Activated naive CD8-positive, alpha-beta T cell treated with anti-CD3 and anti-CD28 coated beads, Interleukin-2, amount 10 ng/mL, durations not matched to agents 7 days and 5 days (primary cell): ENCODE results near the gene HASPIN. TPM values are rescaled to one million over a fixed set of nuclear protein-coding genes. Genes with fewer than 3 reads are reported as not detected.
A peak's percentile ranks its signal among the peaks of the same experiment; 100 is the strongest.

Experiments
- ATAC-seq: fragments of 150-1000 bp; cut with Tn5 transposase; one replicate; pipeline ENCODE4 v1.10.0; 2021; ENCODE audit warnings: low read depth, moderate library complexity
- POLR2A ChIA-PET: fragments of 350-600 bp; sonication (Branson Sonifier 250); formaldehyde crosslinking; loops from one replicate; lab custom pipeline; 2021; ENCODE audit warnings: antibody characterized with exemption; lab: Charles Lee
- DNase-seq: peaks from one replicate; pipeline ENCODE4 v3.0.0; 2021
- H3K27ac Mint-ChIP-seq: one replicate; pipeline ENCODE4 v1.8.0; 2022; ENCODE audit warnings: mild to moderate bottlenecking, mixed read lengths
- H3K27me3 Mint-ChIP-seq: one replicate; pipeline ENCODE4 v1.8.0; 2022; ENCODE audit warnings: mild to moderate bottlenecking, moderate library complexity, mixed read lengths
- H3K36me3 Mint-ChIP-seq: one replicate; pipeline ENCODE4 v1.8.0; 2021; ENCODE audit warnings: mild to moderate bottlenecking, mixed read lengths
- H3K4me1 Mint-ChIP-seq: one replicate; pipeline ENCODE4 v1.8.0; 2021; ENCODE audit warnings: mixed read lengths
- H3K4me3 Mint-ChIP-seq: one replicate; pipeline ENCODE4 v1.8.0; 2022; ENCODE audit warnings: mild to moderate bottlenecking, moderate library complexity, mixed read lengths
- H3K9me3 Mint-ChIP-seq: one replicate; pipeline ENCODE4 v1.8.0; 2021; ENCODE audit warnings: mixed read lengths
- total RNA-seq, 2 experiments: library from RNA; stranded (reverse); gene quantifications; one replicate each; pipeline ENCODE4 v1.2.3, GENCODE V29; 2021

The HASPIN gene
- total RNA-seq, 2 experiments from 2014 or later = 17.5 to 21.4 TPM

DNA sequence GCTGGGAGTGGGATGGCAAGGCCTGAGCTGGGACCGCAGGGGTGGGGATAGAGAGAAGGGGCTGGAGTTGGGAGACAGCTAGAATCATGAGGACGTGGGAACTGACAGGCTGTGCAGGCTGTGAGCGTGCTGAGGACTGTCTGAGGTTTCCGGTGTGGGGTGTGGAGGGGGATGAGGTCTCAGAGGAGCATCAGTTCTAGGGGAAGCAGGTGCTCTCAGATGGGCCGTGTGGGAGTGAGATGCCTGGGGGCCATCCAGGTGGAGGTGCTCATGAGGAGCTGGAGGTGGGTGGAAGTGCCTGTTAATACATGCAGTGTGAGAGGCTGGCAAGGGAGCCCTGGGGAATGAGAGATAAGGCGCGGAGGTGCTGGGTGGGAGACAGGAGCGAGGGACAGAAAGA lies 27.2 kb downstream of the HASPIN start:
- Mint-ChIP-seq H3K27me3 (peaks cover 19% of the 10 kb centered on the region), H3K4me3 (peak overlapping the region; percentile 79), H3K36me3 (no peaks in the 10 kb centered on the region), H3K4me1 (peaks cover 23% of the 10 kb centered on the region), H3K27ac (peak overlapping the region; percentile 83), H3K9me3 (no peaks in the 10 kb centered on the region)
- peak; percentile 71 for DNase-seq
- POLR2A ChIA-PET = interaction anchor here (0.7 to 3.0 kb wide), 7 partner anchors 10 to 95 kb away, joined by 3 to 17 read pairs (median 3); partner anchors contain the start of gene NCBP3
- ATAC-seq = peak; percentile 82

DNA sequence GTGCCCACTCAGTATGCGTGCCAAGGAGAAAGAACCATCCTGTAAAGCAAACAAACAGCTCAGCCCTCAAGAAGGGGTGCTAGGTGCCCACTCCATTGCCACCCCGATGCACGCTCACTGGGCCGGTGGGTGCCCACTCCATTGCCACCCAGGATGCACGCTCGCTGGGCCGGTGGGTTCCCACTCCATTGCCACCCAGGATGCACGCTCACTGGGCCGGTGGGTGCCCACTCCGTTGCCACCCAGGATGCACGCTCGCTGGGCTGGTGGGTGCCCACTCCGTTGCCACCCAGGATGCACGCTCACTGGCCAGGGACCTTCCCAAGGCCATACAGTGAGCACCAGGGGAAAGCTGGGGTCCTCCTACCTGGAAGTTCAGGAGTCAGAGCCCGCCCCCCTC lies 28.1 kb downstream of the HASPIN start:
- Mint-ChIP-seq H3K36me3 (no peaks in the 10 kb centered on the region), H3K4me3 (no peak overlapping the region), H3K9me3 (no peaks in the 10 kb centered on the region), H3K4me1 (peaks cover 23% of the 10 kb centered on the region), H3K27ac (no peak overlapping the region), H3K27me3 (peaks cover 18% of the 10 kb centered on the region)
- DNase-seq = no peak
- ATAC-seq = no peak
- POLR2A ChIA-PET = interaction anchor here (0.7 to 3.0 kb wide), 7 partner anchors 11 to 94 kb away, joined by 3 to 17 read pairs (median 4); partner anchors contain the start of gene NCBP3

DNA sequence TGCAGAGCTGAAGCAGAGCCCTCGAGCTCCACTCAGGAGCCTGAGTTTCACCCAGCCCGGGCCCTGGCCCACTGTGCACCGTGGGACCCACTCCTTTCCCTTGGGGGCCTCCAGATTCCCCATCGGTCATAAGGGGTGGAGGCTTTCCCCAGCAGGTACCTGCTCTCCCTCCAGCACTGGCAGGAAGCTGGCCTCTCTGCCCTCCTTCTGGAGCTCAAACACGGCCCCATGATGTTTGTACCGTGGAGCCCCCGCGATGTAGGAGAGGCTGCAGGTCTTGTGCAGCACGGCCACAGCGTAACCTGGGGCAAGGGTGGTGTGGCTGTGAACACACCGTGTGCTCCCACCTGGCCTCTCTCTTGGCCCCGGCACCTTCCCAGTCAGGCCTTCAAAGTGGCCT lies 29.9 kb downstream of the HASPIN start:
- H3K27ac Mint-ChIP-seq = no peak overlapping the region
- H3K36me3 Mint-ChIP-seq = no peaks in the 10 kb centered on the region
- peaks cover 23% of the 10 kb centered on the region for H3K4me1 Mint-ChIP-seq
- POLR2A ChIA-PET = interaction anchor here (0.8 kb wide), 1 partner anchor 14 kb away, joined by 3 read pairs; no protein-coding TSS in a partner anchor
- DNase-seq (no peak), ATAC-seq (no peak)
- H3K27me3 Mint-ChIP-seq = peaks cover 17% of the 10 kb centered on the region
- H3K9me3 Mint-ChIP-seq = no peaks in the 10 kb centered on the region
- H3K4me3 Mint-ChIP-seq = no peak overlapping the region

DNA sequence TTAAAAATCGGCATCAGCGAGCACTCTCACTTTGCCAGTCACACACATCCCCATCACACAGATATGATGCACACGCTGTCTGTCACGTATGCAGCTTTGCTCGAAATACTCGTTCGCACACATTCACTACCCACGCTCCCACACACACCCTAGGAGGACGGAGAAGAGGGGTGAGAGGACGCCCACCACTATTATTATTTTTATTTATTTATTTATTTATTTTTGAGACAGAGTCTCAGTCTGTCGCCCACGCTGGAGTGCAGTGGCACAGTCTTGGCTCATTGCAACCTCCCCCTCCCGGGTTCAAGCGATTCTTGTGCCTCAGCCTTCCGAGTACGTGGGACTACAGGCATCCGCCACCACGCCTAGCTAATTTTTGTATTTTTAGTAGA lies 30.4 kb downstream of the HASPIN start:
- no peaks in the 10 kb centered on the region for H3K36me3 Mint-ChIP-seq
- DNase-seq (no peak), ATAC-seq (no peak)
- POLR2A ChIA-PET = interaction anchor here (1.6 kb wide), 1 partner anchor 16 kb away, joined by 3 read pairs; no protein-coding TSS in a partner anchor
- no peak overlapping the region for H3K4me3 Mint-ChIP-seq
- peaks cover 19% of the 10 kb centered on the region for H3K4me1 Mint-ChIP-seq
- H3K27me3 Mint-ChIP-seq = peaks cover 14% of the 10 kb centered on the region
- no peak overlapping the region for H3K27ac Mint-ChIP-seq
- H3K9me3 Mint-ChIP-seq = no peaks in the 10 kb centered on the region

GRCh38 chr17:3754458-3755334 lies 31.0 kb downstream of the HASPIN start:
- peak; percentile 85 for ATAC-seq
- peaks cover 11% of the 10 kb centered on the region for H3K27me3 Mint-ChIP-seq
- no peak overlapping the region for H3K27ac Mint-ChIP-seq
- POLR2A ChIA-PET = interaction anchor here (1.6 kb wide), 1 partner anchor 15 kb away, joined by 3 read pairs; no protein-coding TSS in a partner anchor
- peaks cover 1% of the 10 kb centered on the region for H3K9me3 Mint-ChIP-seq
- peaks cover 19% of the 10 kb centered on the region for H3K4me1 Mint-ChIP-seq
- H3K4me3 Mint-ChIP-seq = no peak overlapping the region
- H3K36me3 Mint-ChIP-seq = peaks cover 2% of the 10 kb centered on the region
- peak; percentile 77 for DNase-seq

GRCh38 chr17:3755335-3756030 lies 31.8 kb downstream of the HASPIN start:
- H3K27me3 Mint-ChIP-seq = peaks cover 8% of the 10 kb centered on the region
- POLR2A ChIA-PET = interaction anchor here (1.0 to 1.6 kb wide), 2 partner anchors 14 to 16 kb away, joined by 3 to 5 read pairs; no protein-coding TSS in a partner anchor
- peak overlapping the region; percentile 22 for H3K4me3 Mint-ChIP-seq
- H3K27ac Mint-ChIP-seq = peak overlapping the region; percentile 58
- H3K36me3 Mint-ChIP-seq = peaks cover 7% of the 10 kb centered on the region
- no peak for DNase-seq
- peaks cover 6% of the 10 kb centered on the region for H3K9me3 Mint-ChIP-seq
- H3K4me1 Mint-ChIP-seq = peaks cover 13% of the 10 kb centered on the region
- no peak for ATAC-seq

DNA sequence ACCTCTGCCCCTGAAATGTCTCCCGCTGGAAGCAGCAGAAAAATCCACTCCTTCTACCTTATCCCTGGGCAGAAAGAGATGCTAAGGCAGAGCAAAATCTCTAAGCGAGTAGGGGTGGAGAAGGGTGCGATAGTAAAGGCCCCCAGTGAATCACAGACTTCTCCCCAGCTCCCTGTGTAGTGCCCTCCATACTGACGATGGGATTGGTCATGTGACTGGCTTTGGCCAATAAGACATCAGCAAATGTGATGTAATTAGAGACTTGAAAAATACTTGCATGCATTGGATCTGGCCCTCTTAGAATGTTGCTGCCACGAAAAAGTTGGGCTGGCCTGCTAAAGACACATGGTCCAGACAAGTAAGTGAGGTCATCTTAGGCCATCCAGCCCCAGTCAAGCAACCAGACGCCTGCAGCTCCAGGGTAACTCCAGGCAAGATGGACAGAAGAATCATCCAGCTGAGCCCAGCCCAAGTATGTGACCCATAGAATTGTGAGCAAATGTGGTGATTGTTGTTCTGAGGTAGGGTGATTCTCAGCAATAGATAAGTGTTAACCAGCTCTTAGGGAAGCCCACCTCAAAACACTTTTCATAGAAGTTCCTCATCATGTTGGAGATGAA lies 36.0 kb downstream of the HASPIN start:
- H3K36me3 Mint-ChIP-seq = peaks cover 10% of the 10 kb centered on the region
- peaks cover 10% of the 10 kb centered on the region for H3K9me3 Mint-ChIP-seq
- peak overlapping the region; percentile 44 for H3K27ac Mint-ChIP-seq
- peaks cover 22% of the 10 kb centered on the region for H3K4me1 Mint-ChIP-seq
- no peak overlapping the region for H3K4me3 Mint-ChIP-seq
- peaks cover 5% of the 10 kb centered on the region for H3K27me3 Mint-ChIP-seq
- no peak for DNase-seq
- POLR2A ChIA-PET = interaction anchor here (0.5 kb wide), 1 partner anchor 923 kb away, joined by 4 read pairs; no protein-coding TSS in a partner anchor
- no peak for ATAC-seq

GRCh38 chr17:3761036-3761917 lies 37.6 kb downstream of the HASPIN start:
- H3K4me3 Mint-ChIP-seq = no peak overlapping the region
- H3K9me3 Mint-ChIP-seq = peaks cover 10% of the 10 kb centered on the region
- DNase-seq = no peak
- ATAC-seq = no peak
- POLR2A ChIA-PET = interaction anchor here (1.0 kb wide), 1 partner anchor 25 kb away, joined by 6 read pairs; no protein-coding TSS in a partner anchor
- peaks cover 34% of the 10 kb centered on the region for H3K4me1 Mint-ChIP-seq
- no peak overlapping the region for H3K27ac Mint-ChIP-seq
- H3K36me3 Mint-ChIP-seq = peaks cover 10% of the 10 kb centered on the region
- H3K27me3 Mint-ChIP-seq = peaks cover 5% of the 10 kb centered on the region

DNA sequence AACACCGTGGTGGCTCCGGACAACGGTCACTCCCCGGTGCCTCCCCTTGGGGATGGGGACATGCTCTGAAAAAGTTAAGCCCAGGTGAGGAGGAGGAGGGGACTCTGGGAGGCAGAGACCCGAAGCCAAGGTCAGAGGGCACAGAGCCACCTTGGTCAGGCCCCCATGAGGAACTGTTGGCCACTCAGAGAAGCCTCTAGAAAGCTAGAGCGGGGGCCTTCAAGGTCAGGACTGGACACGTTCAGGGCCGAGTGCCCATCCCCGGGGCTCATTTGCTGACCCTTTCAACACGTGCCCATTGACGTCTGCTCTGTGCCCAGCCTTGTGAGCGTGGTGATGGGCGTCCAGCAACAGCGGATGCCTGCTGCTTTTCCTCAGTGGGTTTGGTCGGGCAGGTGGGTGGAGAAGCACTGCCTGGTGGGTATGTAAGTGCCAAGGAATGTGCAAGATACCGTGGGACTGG lies 38.2 kb downstream of the HASPIN start:
- Mint-ChIP-seq H3K9me3 (peaks cover 11% of the 10 kb centered on the region), H3K36me3 (peaks cover 13% of the 10 kb centered on the region), H3K4me1 (peaks cover 39% of the 10 kb centered on the region), H3K4me3 (no peak overlapping the region), H3K27ac (no peak overlapping the region), H3K27me3 (peaks cover 5% of the 10 kb centered on the region)
- DNase-seq (no peak), ATAC-seq (no peak)
- POLR2A ChIA-PET = interaction anchor here (0.7 to 1.8 kb wide), 2 partner anchors 11 to 24 kb away, joined by 4 to 17 read pairs; no protein-coding TSS in a partner anchor

- H3K27me3 Mint-ChIP-seq = peaks cover 7% of the 10 kb centered on the region
- peaks cover 45% of the 10 kb centered on the region for H3K4me1 Mint-ChIP-seq
- H3K27ac Mint-ChIP-seq = peak overlapping the region; percentile 96
- H3K4me3 Mint-ChIP-seq = peak overlapping the region; percentile 79
- POLR2A ChIA-PET = interaction anchor here (0.6 to 1.8 kb wide), 4 partner anchors 12 to 405 kb away, joined by 3 to 17 read pairs (median 4); no protein-coding TSS in a partner anchor
- no peak for DNase-seq
- H3K36me3 Mint-ChIP-seq = peaks cover 13% of the 10 kb centered on the region
- ATAC-seq = peak; percentile 56
- peaks cover 11% of the 10 kb centered on the region for H3K9me3 Mint-ChIP-seq
Observed at GRCh38 chr17:3762922-3763776, 39.4 kb downstream of the HASPIN start.

DNA sequence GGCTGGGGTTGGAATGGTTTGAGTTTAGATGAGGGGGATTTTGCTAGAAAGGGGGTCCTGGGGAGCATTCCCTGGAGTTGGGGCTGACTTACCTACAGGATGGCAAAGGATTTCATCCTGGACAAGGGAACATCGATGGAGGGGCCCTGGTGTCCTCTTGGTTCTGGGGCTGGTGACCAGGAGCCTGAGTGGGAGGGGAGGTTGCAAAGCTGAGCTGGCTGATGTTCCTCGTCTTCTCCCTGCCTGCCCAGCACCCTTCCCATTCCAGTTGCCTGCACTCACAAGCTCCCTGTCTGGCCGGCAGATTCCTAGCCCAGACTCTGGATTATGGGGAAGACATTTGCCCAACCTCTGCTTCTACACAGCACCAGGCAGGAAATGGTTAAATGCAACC lies 40.1 kb downstream of the HASPIN start:
- peaks cover 11% of the 10 kb centered on the region for H3K27me3 Mint-ChIP-seq
- H3K27ac Mint-ChIP-seq = peak overlapping the region; percentile 96
- peaks cover 50% of the 10 kb centered on the region for H3K4me1 Mint-ChIP-seq
- peaks cover 11% of the 10 kb centered on the region for H3K9me3 Mint-ChIP-seq
- POLR2A ChIA-PET = interaction anchor here (1.0 to 1.8 kb wide), 2 partner anchors 13 to 32 kb away, joined by 5 to 17 read pairs; no protein-coding TSS in a partner anchor
- ATAC-seq (no peak), DNase-seq (no peak)
- peaks cover 17% of the 10 kb centered on the region for H3K36me3 Mint-ChIP-seq
- peak overlapping the region; percentile 79 for H3K4me3 Mint-ChIP-seq
